ENCODE measurements around the gene SIGLEC7.
"Not testable (repeated sequence)": the region's sequence is repeated elsewhere in the genome, so short reads cannot be mapped to it uniquely, and the experiment has no call there.

SIGLEC7 gene

DNA sequence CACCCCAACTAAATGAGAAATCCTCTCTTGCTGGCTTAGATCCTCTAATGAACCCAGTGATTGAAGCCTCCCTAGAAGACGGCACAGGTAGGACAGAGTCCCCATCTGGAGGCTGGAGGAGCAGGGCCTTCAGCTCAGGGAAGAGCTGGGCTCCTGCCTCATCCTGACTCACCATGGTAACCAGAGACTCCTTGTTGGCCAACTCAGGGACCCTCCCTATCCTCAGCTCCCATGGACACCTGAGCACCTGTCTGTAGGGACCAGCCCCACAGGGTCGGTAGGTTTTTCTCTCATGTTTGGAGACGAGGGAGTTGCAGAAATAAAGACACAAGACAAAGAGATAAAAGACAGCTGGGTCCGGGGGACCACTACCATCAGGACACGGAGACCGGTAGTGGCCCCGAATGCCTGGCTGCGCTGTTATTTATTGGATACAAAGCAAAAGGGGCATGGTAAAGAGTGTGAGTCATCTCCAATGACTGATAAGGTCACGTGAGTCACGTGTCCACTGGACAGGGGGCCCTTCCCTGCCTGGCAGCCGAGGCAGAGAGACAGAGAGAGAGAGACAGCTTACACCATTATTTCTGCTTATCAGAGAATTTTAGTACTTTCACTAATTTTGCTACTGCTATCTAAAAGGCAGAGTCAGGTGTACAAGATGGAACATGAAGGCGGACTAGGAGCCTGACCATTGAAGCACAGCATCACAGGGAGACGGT, 26.6 kb downstream of the SIGLEC7 start:
- Histone ChIP-seq H3K27me3 (ENCODE audit: control insufficient read depth, insufficient read depth, low read length) (peaks cover 3% of the 10 kb centered on the region), H3K27ac (ENCODE audit: low read depth, low read length) (no peak overlapping the region), H3K4me3 (ENCODE audit: low read length) (no peak overlapping the region), H3K4me1 (ENCODE audit: control insufficient read depth, insufficient read depth, low read length) (no peaks in the 10 kb centered on the region), H3K9ac (ENCODE audit: low read length) (no peak overlapping the region), H3K36me3 (ENCODE audit: control insufficient read depth, insufficient read depth, low read length) (no peaks in the 10 kb centered on the region)

- H3K36me3 ChIP-seq (ENCODE audit: control insufficient read depth, insufficient read depth, low read length); H3K27ac ChIP-seq (ENCODE audit: low read depth, low read length); H3K27me3 ChIP-seq (ENCODE audit: control insufficient read depth, insufficient read depth, low read length): not testable (repeated sequence)
These were observed 27.3 kb downstream of the SIGLEC7 start for GRCh38 chr19:51169283-51169918.

DNA sequence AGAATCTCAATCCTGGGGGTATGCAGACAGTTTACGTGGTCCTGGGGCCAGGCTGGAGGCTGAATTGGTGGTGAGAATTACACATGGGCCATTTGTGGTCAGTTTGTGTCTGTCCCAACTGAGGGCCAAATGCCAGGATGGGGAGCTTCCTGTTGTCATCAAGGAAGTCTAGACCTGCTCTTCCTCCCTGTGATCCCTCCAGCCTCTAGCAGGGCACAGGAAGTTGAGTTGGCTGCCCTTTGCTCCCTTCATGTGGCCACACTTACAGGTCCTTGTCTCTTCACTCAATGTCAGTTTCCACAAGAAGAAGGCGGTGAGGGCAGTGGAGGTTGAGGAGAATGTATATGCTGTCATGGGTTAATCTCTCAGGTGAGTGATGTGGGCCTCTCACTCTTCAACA, 30.1 kb downstream of the SIGLEC7 start:
- H3K27me3 ChIP-seq (ENCODE audit: control insufficient read depth, insufficient read depth, low read length): no peaks in the 10 kb centered on the region
- no peaks in the 10 kb centered on the region for H3K4me1 ChIP-seq (ENCODE audit: control insufficient read depth, insufficient read depth, low read length)
- H3K36me3 ChIP-seq (ENCODE audit: control insufficient read depth, insufficient read depth, low read length): no peaks in the 10 kb centered on the region
- H3K27ac ChIP-seq (ENCODE audit: low read depth, low read length): no peak overlapping the region
- H3K9ac ChIP-seq (ENCODE audit: low read length): no peak overlapping the region
- no peak overlapping the region for H3K4me3 ChIP-seq (ENCODE audit: low read length)

More at GRCh38 chr19:51169283-51169918, 27.3 kb downstream of the SIGLEC7 start:
- H3K4me3 ChIP-seq (ENCODE audit: low read length); H3K9ac ChIP-seq (ENCODE audit: low read length); H3K4me1 ChIP-seq (ENCODE audit: control insufficient read depth, insufficient read depth, low read length): not testable (repeated sequence)

DNA sequence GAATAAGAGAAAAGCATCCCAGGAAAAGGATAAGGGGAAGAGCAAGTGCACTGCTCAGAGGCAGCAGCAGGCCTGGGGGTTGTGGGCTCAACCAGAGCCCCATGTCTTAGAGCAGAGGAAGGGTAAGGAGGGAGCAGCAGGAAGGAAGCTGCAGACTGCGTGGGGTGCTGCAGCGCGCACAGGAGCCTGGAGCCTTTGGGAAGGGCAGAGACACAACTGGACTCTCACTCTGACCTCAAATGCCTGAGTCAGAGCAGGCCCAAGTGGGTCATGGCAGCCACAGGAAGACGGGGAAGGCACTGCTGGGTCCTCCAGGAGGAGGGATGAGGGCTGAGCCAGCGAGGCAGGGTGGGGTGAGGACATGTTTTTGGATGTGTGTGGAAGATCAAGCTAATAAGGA, 31.6 kb downstream of the SIGLEC7 start:
- Histone ChIP-seq H3K36me3 (ENCODE audit: control insufficient read depth, insufficient read depth, low read length) (no peaks in the 10 kb centered on the region), H3K27me3 (ENCODE audit: control insufficient read depth, insufficient read depth, low read length) (no peaks in the 10 kb centered on the region), H3K27ac (ENCODE audit: low read depth, low read length) (no peak overlapping the region)

GRCh38 chr19:51179256-51179655, 37.2 kb downstream of the SIGLEC7 start:
- Histone ChIP-seq H3K36me3 (ENCODE audit: control insufficient read depth, insufficient read depth, low read length) (no peaks in the 10 kb centered on the region), H3K27ac (ENCODE audit: low read depth, low read length) (no peak overlapping the region), H3K4me3 (ENCODE audit: low read length) (no peak overlapping the region), H3K9ac (ENCODE audit: low read length) (no peak overlapping the region), H3K4me1 (ENCODE audit: control insufficient read depth, insufficient read depth, low read length) (no peaks in the 10 kb centered on the region), H3K27me3 (ENCODE audit: control insufficient read depth, insufficient read depth, low read length) (no peaks in the 10 kb centered on the region)

More for the DNA sequence above, 31.6 kb downstream of the SIGLEC7 start:
- no peak overlapping the region for H3K4me3 ChIP-seq (ENCODE audit: low read length)
- no peak overlapping the region for H3K9ac ChIP-seq (ENCODE audit: low read length)
- H3K4me1 ChIP-seq (ENCODE audit: control insufficient read depth, insufficient read depth, low read length): no peaks in the 10 kb centered on the region

DNA sequence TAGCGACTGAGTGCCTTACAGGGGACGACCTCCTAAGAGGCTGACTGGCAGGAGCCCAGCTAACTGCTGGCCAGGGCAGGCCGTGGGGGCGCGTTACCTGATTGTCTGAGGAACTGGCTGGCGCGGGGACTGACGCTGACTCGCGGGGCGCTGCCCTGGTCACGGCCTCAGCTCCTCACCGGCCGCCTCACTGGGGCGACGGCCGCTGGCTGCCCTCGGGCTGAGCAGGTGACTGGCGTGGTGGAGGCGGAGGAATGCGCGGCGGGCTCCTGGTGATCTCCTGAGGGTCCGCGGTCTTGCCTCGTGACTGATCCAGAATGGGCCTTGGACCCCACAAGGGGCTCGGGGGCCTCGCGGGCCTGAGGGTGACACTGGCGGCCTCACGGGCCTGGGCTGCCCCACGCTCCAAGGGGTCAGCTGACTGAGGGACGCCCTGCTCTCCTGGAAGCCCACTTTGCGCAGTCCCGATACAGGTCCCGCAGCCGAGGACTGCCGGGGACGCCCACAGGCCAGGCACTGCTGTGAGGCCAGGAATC, 39.3 kb downstream of the SIGLEC7 start:
- Histone ChIP-seq H3K4me1 (ENCODE audit: control insufficient read depth, insufficient read depth, low read length) (no peaks in the 10 kb centered on the region), H3K27ac (ENCODE audit: low read depth, low read length) (no peak overlapping the region), H3K36me3 (ENCODE audit: control insufficient read depth, insufficient read depth, low read length) (no peaks in the 10 kb centered on the region), H3K9ac (ENCODE audit: low read length) (no peak overlapping the region), H3K27me3 (ENCODE audit: control insufficient read depth, insufficient read depth, low read length) (no peaks in the 10 kb centered on the region), H3K4me3 (ENCODE audit: low read length) (no peak overlapping the region)

DNA sequence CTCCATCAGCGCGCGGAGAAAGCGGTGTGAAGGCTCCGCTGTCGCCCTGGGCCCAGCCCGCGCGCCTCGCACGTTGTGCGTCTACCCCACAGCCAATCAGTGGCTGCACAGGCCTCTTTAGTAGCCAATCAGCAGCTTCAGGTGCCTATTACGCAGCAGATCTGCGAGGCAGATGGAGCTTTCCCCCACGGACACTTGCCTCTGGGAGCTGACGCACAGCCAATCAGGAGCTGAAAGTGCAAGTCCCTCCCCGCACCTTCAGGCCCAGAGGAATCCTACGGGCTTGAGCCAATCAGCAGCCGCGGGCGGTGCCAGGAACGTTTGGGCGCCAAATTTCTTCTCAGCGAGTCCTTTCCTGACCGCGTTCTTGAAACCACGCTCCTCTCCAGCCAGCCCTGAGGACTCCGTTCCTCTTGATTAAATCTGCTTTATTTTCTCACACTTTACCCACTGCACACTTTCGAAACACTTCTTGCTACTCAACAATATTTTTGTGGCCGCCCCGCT, 39.9 kb downstream of the SIGLEC7 start:
- Histone ChIP-seq H3K4me1 (ENCODE audit: control insufficient read depth, insufficient read depth, low read length) (no peaks in the 10 kb centered on the region), H3K9ac (ENCODE audit: low read length) (no peak overlapping the region), H3K36me3 (ENCODE audit: control insufficient read depth, insufficient read depth, low read length) (no peaks in the 10 kb centered on the region), H3K4me3 (ENCODE audit: low read length) (no peak overlapping the region), H3K27ac (ENCODE audit: low read depth, low read length) (no peak overlapping the region), H3K27me3 (ENCODE audit: control insufficient read depth, insufficient read depth, low read length) (no peaks in the 10 kb centered on the region)

- Histone ChIP-seq H3K27me3 (ENCODE audit: control insufficient read depth, insufficient read depth, low read length) (no peaks in the 10 kb centered on the region), H3K9ac (ENCODE audit: low read length) (no peak overlapping the region), H3K4me1 (ENCODE audit: control insufficient read depth, insufficient read depth, low read length) (no peaks in the 10 kb centered on the region), H3K4me3 (ENCODE audit: low read length) (no peak overlapping the region), H3K27ac (ENCODE audit: low read depth, low read length) (no peak overlapping the region), H3K36me3 (ENCODE audit: control insufficient read depth, insufficient read depth, low read length) (no peaks in the 10 kb centered on the region)
These were observed 41.5 kb downstream of the SIGLEC7 start for GRCh38 chr19:51183629-51184028.

GRCh38 chr19:51185069-51185867, 43.2 kb downstream of the SIGLEC7 start:
- no peaks in the 10 kb centered on the region for H3K36me3 ChIP-seq (ENCODE audit: control insufficient read depth, insufficient read depth, low read length)
- no peaks in the 10 kb centered on the region for H3K27me3 ChIP-seq (ENCODE audit: control insufficient read depth, insufficient read depth, low read length)
- H3K4me3 ChIP-seq (ENCODE audit: low read length): no peak overlapping the region
- H3K4me1 ChIP-seq (ENCODE audit: control insufficient read depth, insufficient read depth, low read length): no peaks in the 10 kb centered on the region
- no peak overlapping the region for H3K9ac ChIP-seq (ENCODE audit: low read length)
- no peak overlapping the region for H3K27ac ChIP-seq (ENCODE audit: low read depth, low read length)

GRCh38 chr19:51185868-51186215, 43.7 kb downstream of the SIGLEC7 start:
- H3K9ac ChIP-seq (ENCODE audit: low read length): no peak overlapping the region
- H3K4me1 ChIP-seq (ENCODE audit: control insufficient read depth, insufficient read depth, low read length): no peaks in the 10 kb centered on the region
- H3K36me3 ChIP-seq (ENCODE audit: control insufficient read depth, insufficient read depth, low read length): no peaks in the 10 kb centered on the region
- no peak overlapping the region for H3K4me3 ChIP-seq (ENCODE audit: low read length)
- no peak overlapping the region for H3K27ac ChIP-seq (ENCODE audit: low read depth, low read length)
- H3K27me3 ChIP-seq (ENCODE audit: control insufficient read depth, insufficient read depth, low read length): no peaks in the 10 kb centered on the region

DNA sequence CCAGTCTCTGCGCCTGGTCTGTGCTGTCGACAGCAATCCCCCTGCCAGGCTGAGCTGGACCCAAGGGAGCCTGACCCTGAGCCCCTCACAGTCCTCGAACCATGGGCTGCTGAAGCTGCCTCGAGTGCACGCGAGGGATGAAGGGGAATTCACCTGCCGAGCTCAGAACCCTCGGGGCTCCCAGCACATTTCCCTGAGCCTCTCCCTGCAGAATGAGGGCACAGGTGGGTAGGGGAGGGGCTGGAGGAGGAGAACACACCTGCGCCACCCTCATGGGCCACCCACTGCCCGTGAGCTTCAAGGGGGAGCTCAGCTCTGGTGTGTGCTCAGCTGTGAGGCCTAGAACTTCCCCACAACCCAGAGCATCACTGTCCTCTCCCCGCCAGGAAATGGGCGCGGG, 44.2 kb downstream of the SIGLEC7 start:
- no peak overlapping the region for H3K4me3 ChIP-seq (ENCODE audit: low read length)
- H3K27me3 ChIP-seq (ENCODE audit: control insufficient read depth, insufficient read depth, low read length): no peaks in the 10 kb centered on the region
- H3K4me1 ChIP-seq (ENCODE audit: control insufficient read depth, insufficient read depth, low read length): no peaks in the 10 kb centered on the region
- H3K27ac ChIP-seq (ENCODE audit: low read depth, low read length): no peak overlapping the region
- H3K9ac ChIP-seq (ENCODE audit: low read length): no peak overlapping the region
- H3K36me3 ChIP-seq (ENCODE audit: control insufficient read depth, insufficient read depth, low read length): no peaks in the 10 kb centered on the region

DNA sequence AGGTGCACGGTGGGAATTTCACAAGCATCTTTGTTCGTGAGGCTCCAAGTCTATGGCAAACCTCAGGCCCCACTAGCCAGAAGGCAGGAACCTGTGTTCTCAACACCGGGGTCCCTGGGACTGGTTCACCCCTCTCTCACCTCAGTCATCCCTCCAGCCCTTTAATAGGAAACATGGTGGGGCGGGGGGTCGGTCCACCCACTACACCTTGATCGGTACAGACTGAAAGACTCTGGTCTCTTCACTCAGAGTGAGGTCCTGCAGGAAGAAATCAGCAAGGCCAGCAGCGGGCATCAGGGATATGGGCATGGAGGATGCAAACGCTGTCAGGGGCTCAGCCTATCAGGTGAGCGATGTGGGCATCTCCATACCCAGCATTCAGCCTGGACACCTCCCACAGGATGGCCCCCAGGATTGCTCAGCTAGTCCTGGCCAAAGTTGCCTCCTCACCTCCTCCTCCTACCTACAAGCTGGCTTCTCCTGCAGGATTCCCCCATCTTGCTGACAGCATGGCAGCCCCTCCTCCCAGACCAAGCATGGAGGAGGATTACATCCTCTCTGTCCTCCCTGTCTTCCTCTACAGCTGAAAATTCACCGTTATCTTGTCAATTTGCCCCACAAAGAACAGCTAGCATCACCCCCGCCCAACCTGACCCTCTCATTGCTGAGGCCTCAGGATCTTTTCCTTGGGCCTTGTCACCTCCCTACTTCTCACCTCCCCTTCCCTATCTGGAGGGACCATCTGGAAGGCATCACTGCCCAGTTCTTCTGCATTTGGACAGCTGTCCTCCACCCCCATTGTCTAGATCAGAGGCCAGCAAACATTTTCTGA, 45.5 kb downstream of the SIGLEC7 start:
- Histone ChIP-seq H3K27me3 (ENCODE audit: control insufficient read depth, insufficient read depth, low read length) (no peaks in the 10 kb centered on the region), H3K9ac (ENCODE audit: low read length) (no peak overlapping the region), H3K4me1 (ENCODE audit: control insufficient read depth, insufficient read depth, low read length) (no peaks in the 10 kb centered on the region), H3K27ac (ENCODE audit: low read depth, low read length) (no peak overlapping the region), H3K4me3 (ENCODE audit: low read length) (no peak overlapping the region), H3K36me3 (ENCODE audit: control insufficient read depth, insufficient read depth, low read length) (no peaks in the 10 kb centered on the region)
